GM21737 (cell line): ENCODE data around the gene NCKAP5L.
A peak's percentile ranks its signal among the peaks of the same experiment; 100 is the strongest.
"Not testable (repeated sequence)": the region's sequence is repeated elsewhere in the genome, so short reads cannot be mapped to it uniquely, and the experiment has no call there.

ENCODE experiments used
- ATAC-seq: cut with Tn5 transposase; IDR thresholded peaks from one replicate; pipeline ENCODE4 v1.9.1; 2021; ENCODE audit warnings: mild to moderate bottlenecking, moderate library complexity; ENCODE audit not compliant: unreplicated experiment

Gene NCKAP5L

GRCh38 chr12:49866859-49867569 is 38.8 kb upstream of the NCKAP5L start:
- ATAC-seq: no peak

GRCh38 chr12:49865782-49866135 is 37.5 kb upstream of the NCKAP5L start:
- ATAC-seq: no peak

DNA sequence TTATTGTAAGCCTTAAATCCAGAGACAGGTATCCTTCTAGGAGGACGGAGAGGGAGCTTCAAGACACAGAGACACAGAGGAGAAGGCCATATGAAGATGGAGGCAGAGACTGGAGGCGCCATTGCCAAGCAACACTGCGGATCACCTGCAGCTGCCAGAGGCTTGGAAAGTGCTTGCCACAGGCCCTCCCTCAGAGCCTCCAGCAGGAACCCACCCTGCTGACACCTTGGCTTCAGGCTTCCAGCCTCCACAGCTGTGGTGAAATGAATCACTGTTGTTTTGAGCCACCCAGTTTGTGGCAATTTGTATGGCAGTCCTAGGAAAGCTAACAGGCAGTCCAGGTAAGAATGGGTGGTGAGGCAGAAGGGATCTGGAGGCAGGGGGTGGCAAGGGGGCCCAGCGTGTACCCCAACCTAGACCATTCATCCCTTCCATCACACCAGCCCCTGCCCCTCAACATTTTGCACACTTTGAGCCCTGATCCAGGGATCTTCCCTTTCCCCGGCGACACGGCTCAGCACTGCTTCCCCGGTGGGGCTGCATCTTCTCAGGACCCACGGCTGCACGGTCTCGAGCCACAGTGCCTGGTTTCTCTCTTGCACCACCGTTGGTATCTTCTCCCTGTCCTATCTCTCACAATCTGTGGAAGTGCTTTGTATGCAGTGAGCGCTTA is 37.0 kb upstream of the NCKAP5L start:
- no peak for ATAC-seq

DNA sequence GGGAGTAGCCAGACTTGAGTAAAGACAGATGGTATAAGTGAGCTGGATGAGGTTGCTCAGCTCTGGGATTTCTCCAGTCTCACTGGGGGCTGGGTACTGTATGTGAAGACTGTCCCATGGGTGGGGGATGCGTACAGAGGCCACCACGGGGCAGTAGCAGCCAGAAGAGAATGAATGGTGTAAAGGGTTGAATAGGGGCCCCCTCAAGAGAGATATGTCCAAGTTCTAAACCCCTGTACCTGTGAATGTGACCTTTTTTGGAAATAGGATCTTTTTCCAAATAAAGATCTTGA is 36.5 kb upstream of the NCKAP5L start:
- ATAC-seq: no peak

DNA sequence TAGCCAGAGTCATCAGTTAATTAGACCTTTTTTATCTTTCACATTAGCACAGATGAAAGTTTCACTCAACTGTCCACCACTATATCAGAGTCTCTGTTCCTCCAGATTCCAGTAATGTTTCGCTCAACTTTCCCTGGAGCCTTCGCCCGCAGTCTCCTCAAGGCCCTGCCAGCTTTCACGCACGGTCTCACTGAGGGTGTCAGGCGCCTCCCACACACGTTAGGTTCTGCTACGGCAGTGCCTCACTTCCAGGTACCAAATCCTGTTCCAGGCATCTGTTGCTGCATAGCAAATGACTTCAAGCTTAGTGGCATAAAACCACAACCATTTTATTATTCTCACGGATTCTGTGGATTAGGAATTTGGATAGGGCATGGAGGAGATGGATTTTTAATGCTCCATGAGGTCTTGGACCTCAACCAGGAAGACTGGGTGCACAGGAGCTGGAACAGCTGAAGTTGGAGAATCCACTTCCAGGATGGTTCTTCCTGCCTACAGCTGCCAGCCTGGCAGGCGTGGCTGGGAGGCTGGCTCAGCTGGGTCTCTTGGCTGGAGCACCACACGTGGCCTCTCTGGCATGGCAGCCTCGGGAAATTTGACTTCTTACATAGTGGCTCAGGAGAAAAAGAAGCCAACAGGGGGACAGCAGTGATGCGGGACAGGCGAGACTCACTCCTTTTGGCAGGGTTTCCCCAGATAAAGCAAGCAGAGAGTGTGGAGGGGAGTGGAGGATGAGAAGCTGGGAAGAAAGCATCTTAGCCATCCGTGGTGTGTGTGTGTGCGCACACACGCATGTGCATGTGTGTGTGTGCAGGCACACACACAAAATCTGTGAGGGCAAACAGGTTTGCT is 36.0 kb upstream of the NCKAP5L start:
- no peak for ATAC-seq

DNA sequence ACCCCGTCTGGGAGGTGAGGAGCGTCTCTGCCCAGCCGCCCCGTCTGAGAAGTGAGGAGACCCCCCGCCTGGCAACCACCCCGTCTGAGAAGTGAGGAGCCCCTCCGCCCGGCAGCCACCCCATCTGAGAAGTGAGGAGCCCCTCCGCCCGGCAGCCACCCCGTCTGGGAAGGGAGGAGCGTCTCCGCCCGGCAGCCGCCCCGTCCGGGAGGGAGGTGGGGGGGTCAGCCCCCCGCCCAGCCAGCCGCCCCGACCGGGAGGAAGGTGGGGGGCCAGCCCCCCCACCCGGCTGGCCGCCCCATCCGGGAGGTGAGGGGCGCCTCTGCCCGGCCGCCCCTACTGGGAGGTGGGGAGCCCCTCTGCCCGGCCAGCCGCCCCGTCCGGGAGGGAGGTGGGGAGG is 32.7 kb upstream of the NCKAP5L start:
- ATAC-seq: not testable (repeated sequence)

- ATAC-seq: not testable (repeated sequence)
Measured at GRCh38 chr12:49855890-49856289, 27.7 kb upstream of the NCKAP5L start.

DNA sequence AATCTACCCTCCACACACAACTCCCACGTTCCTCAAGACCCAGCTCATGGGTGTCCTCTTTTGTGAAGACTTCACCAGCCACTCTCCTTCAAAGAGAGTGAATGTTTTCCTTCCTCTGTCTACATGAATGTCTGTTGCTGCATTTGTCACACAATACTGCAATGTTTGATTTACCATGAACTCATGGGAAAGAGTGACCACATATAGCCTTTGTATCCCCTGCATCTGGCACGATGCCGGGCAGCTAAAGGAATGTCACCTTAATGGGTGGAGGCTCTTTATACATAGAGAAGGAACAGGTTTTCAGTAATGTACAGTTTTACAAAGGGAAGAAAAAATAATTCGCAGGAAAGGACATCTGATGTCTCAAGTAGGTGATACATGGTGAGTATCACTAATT is 26.8 kb upstream of the NCKAP5L start:
- ATAC-seq: no peak

GRCh38 chr12:49853671-49854070 is 25.5 kb upstream of the NCKAP5L start:
- ATAC-seq: no peak

GRCh38 chr12:49847161-49847560 is 18.9 kb upstream of the NCKAP5L start:
- no peak for ATAC-seq

GRCh38 chr12:49846032-49846431 is 17.8 kb upstream of the NCKAP5L start:
- ATAC-seq: no peak

DNA sequence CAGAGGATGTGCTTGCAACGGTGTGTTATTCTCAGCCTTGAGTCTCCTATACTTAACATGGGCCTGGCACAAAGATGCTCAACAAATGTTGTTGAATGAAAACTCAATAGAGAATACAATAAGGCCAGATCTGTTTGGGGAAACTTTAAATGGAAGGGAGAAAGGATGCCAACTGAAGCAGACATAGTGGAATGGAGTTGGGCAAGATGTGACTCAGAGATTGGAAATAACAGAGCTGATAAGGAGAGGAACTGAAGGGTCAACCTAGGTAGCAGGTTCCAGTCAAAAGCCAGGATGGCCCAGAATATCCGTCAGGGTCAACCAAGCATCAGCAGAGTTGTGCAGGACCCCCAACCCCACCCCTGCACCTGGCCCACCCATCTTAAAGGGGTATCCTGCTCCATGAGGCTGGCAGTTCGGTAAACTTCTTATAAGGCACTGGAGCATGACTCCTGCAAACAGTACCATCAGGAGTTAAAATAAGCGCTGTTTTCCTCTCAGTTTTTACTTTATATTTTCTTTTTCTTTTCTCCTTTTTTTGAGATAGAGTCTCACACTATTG is 15.7 kb upstream of the NCKAP5L start:
- ATAC-seq: no peak

DNA sequence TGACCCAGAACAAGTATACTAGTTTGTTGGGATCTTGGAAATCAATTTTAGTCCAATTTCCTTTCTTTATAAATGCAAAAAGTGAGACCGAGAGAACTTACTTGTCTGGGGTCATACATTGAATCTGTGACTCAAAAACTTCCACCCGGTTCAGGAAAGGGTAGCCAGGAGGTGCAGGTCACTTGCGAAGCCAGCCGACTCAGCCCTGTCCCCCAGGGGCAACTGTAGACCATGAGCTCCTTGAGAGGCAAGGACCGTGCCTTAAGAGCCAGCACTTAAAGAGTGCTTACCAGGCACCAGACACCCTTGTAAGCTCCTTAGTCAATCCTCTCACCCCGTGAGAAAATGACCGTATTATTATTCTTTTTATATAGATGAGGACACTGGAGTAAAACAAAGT is 15.2 kb upstream of the NCKAP5L start:
- no peak for ATAC-seq

- ATAC-seq: peak; percentile 92
Measured at GRCh38 chr12:49842519-49843352, 14.5 kb upstream of the NCKAP5L start, which contains the start of gene BCDIN3D. Gene BCDIN3D, minus strand, starts transcription at chr12:49843106. Its CDS starts 19 bp downstream, at chr12:49843087.

DNA sequence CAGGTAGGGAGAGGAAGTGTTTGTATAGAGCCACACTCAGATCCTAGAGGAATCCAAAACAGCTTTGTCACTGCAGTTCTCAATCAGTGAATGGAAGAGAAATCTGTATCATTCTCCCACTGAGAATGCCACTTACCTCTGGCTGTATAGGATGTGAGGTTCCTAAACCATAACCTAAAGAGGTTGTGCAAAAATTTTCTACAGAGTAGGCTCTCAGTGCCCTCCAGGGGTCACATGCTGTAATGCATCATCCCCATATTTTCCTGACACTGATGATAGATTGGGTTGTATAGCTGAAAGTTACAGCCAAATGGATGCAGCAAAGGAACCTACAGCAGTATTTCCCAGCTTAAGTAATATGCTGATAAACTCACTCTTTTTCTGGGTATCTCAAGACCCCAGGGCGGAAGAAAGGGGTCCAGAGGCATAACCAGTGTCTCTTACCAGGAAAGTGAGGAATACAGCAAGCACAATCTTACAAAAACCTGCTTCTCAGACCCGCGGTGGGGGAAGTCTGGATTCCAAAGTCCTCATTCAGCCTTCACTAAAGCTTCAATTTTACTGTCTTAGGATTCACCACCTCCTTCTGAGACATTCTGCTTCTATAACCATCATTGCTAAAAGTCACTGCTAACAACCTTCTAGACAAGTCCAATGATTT is 10.9 kb upstream of the NCKAP5L start:
- ATAC-seq: no peak

DNA sequence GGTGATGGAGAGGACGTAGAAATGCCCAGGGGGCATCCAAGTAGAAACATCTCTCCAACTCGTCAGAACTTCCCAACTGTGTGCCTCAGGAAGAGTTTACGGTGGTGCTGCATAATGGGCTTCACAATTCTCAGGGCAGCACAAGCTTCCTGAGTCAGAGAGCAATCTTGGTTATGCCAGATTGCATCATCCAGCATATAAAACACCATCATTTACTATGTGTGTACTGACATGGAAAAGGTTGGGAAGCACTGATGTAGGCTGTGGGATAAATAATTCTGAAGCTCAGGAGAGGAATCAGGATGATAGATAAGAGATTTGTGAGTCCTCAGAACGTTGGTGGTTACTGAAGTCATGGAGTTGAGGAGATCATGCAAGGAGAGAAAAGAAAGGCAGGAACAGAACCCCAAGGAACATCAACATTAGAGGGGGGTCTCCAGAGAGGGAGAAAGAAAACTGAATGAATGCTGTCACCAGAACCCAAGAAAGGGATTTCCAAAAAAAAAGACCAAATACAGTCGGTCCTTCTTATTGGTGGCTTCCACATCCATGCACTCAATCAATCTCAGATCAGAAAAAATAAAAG is 4.7 kb upstream of the NCKAP5L start:
- ATAC-seq: no peak

DNA sequence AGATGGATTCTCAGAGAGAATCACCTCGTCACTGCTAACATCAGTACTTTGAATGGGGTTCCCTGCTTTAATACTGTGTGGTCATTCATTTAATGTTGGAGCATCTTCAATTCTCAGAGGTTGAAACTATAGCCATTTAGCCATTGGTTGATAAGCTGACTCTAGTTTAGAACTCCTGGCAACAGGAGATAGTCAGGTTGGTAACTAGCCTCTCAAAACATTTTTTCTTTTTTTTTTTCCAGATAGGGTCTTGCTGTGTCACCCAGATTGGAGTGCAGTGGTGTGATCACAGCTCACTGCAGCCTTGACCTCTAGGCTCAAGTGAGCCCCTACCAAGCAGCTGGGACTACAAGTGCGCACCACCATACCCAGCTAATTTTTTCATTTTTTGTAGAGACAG is 3.5 kb upstream of the NCKAP5L start:
- no peak for ATAC-seq

DNA sequence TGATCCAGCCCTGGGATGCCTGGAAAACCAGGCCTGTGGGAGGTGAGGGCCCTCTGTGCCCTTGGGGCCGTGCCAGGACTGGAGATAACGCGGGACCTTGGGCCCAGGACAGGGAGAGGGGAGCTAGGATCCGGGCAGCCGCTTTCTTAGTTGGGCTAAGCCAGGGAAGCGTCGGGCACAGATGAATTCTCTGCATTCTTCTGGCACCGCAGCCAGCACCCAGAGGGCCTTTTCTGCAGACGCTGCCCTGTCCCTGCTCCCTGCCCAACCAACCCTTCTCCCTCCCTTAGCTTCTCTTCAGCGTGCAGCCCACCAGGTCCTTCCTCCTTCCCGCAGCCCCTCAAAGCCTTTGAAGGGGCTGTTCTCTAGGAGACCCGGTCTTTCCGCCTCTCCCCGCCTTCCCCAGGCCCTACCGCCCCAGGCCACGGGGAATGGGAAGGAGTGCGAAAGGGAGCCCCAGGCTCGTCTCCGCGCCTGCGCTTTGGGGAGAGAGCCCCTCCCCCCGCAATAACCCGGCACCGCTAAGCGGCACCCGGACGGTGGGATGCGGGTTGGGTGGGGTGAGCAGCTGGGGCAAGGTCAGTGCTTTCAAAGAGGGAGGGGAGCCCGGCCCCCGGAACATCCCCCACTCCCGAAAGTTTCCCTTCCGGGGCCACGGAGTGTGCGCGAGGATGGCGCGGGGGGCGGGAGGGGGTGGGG is 663 bp downstream of the NCKAP5L start:
- no peak for ATAC-seq

- ATAC-seq: no peak
Measured at GRCh38 chr12:49827051-49827400, 1.2 kb downstream of the NCKAP5L start.
